ENCODE data around the gene DCAF15.
"Not testable (repeated sequence)": the region's sequence is repeated elsewhere in the genome, so short reads cannot be mapped to it uniquely, and the experiment has no call there.

Gene DCAF15

DNA sequence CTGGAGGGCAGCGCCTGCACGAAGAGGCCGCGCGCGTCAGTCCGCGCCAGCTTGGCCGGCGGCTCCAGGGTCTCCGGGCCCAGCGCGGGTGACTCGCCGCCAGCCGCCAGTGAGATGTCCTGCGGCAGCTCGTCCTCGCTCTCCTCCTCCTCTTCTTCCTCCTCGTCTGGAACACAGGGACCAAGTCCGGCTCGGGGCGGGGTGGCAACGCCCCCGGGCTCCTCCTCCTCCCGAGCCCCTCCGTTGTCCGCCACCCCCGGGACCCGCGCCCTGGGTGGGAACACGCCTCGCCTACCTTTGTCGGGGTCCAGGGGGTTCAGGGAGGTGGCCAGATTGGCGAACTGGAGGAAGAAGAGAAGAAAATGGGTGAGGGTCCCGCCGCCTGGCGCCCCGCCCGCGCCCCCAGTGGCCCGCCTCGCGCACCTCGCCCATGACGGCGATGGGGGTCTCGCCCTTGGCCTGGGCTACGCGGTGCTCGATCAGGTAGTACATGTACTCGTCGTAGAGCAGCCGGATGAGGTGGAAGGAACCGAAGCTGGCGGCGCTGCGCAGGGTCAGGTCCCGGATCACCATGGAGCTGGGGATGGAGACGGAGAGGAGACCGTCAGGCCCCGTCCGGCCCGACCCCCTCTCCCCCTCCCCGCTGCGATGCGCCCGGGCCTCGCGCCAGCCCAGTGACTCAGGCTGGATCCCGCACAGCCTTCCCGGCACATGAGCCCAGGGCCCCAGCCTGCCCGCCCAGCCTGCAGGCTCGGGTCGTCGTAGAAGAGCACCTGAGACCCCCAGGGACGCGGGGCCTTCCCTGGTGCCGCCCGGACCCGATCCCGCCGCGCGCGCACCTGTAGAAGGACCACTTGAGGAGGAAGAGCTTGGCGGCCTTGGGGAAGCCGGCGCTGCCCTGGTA lies 10.6 kb downstream of the DCAF15 start:
- peak; percentile 48 for DNase-seq (ENCODE audit: low read depth)
- TF ChIP-seq, protein P1, sequence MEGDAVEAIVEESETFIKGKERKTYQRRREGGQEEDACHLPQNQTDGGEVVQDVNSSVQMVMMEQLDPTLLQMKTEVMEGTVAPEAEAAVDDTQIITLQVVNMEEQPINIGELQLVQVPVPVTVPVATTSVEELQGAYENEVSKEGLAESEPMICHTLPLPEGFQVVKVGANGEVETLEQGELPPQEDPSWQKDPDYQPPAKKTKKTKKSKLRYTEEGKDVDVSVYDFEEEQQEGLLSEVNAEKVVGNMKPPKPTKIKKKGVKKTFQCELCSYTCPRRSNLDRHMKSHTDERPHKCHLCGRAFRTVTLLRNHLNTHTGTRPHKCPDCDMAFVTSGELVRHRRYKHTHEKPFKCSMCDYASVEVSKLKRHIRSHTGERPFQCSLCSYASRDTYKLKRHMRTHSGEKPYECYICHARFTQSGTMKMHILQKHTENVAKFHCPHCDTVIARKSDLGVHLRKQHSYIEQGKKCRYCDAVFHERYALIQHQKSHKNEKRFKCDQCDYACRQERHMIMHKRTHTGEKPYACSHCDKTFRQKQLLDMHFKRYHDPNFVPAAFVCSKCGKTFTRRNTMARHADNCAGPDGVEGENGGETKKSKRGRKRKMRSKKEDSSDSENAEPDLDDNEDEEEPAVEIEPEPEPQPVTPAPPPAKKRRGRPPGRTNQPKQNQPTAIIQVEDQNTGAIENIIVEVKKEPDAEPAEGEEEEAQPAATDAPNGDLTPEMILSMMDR (IDR thresholded peaks at IDR 0.05; ENCODE audit: low read depth, low read length, missing control alignments) = no peak
- peak overlapping the region; percentile 28 for H3K4me3 ChIP-seq (ENCODE audit: low read depth, low read length)
- in situ Hi-C loops (cut with HindIII; ENCODE audit: low sequenced_read_pairs) = no loop called here

DNA sequence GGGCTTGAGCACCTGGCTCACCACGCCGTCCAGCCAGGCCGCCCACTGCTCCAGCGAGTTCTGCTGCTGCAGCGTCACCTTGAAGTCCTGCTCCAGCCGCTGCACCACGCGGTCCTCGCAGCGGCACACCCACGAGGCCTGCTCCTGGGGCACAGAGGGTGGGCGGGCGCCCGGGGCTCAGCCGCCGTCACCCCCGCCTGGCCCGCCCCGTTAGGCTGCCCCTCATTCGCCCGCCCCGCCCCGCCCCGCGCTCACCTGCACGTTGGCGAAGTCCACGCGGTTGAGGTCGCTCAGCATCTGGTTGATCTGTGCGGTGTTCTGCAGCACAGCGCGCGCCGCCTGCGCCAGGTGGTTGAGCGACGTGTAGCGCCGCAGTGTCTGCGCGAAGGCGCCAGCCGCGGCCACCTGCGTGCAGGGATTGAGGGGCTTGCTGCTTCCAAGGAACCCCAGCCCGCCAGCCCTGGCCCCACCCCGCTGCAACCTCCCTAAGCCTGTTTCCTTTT lies 11.3 kb downstream of the DCAF15 start:
- in situ Hi-C loops (cut with HindIII; ENCODE audit: low sequenced_read_pairs) = no loop called here
- no peak for DNase-seq (ENCODE audit: low read depth)
- TF ChIP-seq, protein P1 (IDR thresholded peaks at IDR 0.05; ENCODE audit: low read depth, low read length, missing control alignments) = no peak
- H3K4me3 ChIP-seq (ENCODE audit: low read depth, low read length) = no peak overlapping the region

DNA sequence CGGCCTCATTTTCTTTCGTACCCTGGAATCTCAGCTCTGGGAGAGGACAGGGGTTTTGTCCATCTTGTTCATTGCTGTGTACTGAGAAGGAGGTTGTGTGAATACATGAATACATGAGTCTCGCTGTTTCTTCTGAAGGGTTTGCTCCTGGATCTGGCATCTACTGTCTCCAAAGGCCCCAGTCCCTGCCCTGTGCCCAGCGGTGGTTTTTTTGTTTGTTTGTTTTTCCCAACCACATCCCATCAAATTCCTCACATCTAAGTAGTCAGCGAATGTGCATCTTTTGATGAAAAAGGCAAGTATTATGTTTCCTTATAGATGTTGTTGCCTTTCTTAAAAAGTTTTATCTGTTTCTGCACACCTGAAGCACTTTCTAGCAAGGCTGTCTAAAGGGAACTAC lies 12.5 kb downstream of the DCAF15 start:
- DNase-seq (ENCODE audit: low read depth) = peak; percentile 15
- in situ Hi-C loops (cut with HindIII; ENCODE audit: low sequenced_read_pairs) = no loop called here

DNA sequence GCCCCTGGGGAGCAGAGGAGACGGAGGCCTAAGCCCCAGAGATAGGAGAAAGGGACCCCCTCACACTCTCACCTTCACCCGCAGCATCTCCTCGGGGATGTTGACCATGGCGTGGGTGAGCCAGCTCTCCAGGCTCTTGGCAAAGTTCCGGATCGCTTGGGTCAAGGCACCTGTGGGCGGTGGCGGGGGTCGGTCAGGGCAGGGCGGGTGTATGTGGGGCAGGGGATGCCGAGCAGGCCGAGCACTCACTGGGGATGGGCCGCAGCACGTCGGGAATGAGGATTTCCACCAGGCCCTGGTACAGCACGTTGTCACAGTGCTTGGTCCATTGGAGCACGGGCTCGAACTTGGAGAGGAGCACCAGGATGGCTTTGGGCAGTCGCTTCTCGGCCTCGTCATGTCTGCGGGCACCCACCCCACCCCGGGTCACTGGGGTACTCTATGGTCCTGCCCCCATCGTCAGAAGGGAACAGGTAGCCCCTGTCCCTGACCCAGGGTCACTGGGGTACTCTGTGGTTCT lies 13.1 kb downstream of the DCAF15 start:
- TF ChIP-seq, protein P1 (IDR thresholded peaks at IDR 0.05; ENCODE audit: low read depth, low read length, missing control alignments) = no peak
- in situ Hi-C loops (cut with HindIII; ENCODE audit: low sequenced_read_pairs) = no loop called here
- no peak for DNase-seq (ENCODE audit: low read depth)
- no peak overlapping the region for H3K4me3 ChIP-seq (ENCODE audit: low read depth, low read length)

More for the DNA sequence above, 12.5 kb downstream of the DCAF15 start:
- H3K4me3 ChIP-seq (ENCODE audit: low read depth, low read length) = no peak overlapping the region
- TF ChIP-seq, protein P1 (IDR thresholded peaks at IDR 0.05; ENCODE audit: low read depth, low read length, missing control alignments) = no peak

DNA sequence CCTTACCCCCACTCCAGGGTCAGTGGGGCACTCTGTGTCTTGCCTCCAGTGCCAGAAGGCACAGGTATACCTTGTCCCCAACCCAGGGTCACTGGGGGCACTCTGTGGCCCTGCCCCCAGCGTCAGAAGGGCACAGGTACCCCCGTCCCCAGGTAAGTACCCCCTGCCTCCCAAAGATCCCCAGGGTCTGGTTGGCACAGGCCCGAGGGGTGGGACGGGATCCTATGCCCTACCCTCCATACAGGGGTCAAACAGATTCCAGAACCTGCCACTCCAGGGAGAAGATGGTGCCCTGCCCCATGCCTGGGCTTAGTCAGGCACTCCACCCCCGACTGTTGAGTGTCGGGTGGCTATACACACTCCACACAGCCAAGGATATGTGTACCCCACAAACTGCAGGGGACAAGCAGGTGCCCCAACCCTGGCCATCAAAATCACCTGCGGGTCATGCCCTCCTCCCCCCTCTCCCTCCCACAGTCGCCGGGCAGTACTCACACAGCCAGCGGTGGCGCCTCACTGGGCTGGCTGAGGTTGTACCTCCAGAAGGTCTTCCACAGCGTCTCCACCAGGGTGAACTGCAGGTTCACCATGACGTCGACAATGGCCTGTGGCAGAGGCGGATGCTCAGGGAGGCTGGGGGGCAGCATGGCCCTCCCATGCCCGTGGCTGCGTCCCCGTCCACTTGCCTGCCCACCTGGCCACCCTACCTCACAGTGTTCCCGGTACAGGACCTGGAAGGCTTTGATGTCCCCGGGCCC lies 13.8 kb downstream of the DCAF15 start:
- H3K4me3 ChIP-seq (ENCODE audit: low read depth, low read length) = no peak overlapping the region
- no peak for DNase-seq (ENCODE audit: low read depth)
- TF ChIP-seq, protein P1 (IDR thresholded peaks at IDR 0.05; ENCODE audit: low read depth, low read length, missing control alignments) = no peak
- in situ Hi-C loops (cut with HindIII; ENCODE audit: low sequenced_read_pairs) = no loop called here

DNA sequence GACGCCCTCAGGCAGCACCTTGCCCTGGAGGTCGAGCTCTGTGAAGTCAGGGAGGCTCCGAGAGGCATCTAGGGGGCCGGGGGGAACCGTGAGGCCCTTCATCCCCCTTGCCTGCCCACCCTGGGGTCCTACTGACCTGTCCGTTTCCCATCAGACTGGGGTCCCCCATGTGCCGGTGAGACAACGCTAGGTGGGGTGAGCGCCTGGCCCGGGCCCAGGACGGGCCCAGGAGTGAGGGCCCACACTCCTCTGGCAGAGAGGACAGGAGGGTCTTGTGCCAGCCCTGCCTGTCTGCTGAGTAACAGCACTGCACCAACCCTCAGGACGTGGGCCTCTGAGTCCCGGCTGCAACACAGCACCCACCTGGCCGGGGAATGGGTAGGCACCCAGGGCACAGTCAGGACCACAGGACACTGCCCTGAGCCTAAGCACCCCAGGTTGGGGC lies 14.4 kb downstream of the DCAF15 start:
- TF ChIP-seq, protein P1 (IDR thresholded peaks at IDR 0.05; ENCODE audit: low read depth, low read length, missing control alignments) = no peak
- DNase-seq (ENCODE audit: low read depth) = no peak
- H3K4me3 ChIP-seq (ENCODE audit: low read depth, low read length) = no peak overlapping the region
- in situ Hi-C loops (cut with HindIII; ENCODE audit: low sequenced_read_pairs) = no loop called here

DNA sequence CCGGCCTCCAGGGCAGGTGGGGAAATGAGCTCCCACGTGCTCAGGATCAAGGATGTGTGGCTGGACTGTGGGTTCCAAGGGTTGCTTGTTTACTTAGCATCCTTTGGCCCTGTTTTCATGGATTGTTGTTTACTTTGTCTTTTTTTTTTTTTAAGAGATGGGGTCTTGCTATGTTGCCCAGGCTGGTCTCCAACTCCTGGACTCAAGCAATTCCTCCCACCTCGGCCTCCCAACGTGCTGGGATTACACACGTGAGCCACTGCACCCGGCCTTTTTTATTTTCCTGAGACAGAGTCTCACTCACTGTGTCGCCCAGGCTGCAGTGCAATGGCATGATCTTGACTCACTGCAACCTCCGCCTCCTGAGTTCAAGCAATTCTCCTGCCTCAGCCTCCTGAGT lies 14.9 kb downstream of the DCAF15 start:
- H3K4me3 ChIP-seq (ENCODE audit: low read depth, low read length); DNase-seq (ENCODE audit: low read depth); in situ Hi-C loops (cut with HindIII; ENCODE audit: low sequenced_read_pairs): not testable (repeated sequence)
